NCI-H524 treated with DMSO at 0.1 percent for 48 hours (cell line): ENCODE measurements around the gene EWSR1.
A peak's percentile ranks its signal among the peaks of the same experiment; 100 is the strongest.

Experiments used
- DNase-seq: peaks from one replicate; lab custom pipeline; 2025; lab: John Stamatoyannopoulos, UW

EWSR1 gene

DNA sequence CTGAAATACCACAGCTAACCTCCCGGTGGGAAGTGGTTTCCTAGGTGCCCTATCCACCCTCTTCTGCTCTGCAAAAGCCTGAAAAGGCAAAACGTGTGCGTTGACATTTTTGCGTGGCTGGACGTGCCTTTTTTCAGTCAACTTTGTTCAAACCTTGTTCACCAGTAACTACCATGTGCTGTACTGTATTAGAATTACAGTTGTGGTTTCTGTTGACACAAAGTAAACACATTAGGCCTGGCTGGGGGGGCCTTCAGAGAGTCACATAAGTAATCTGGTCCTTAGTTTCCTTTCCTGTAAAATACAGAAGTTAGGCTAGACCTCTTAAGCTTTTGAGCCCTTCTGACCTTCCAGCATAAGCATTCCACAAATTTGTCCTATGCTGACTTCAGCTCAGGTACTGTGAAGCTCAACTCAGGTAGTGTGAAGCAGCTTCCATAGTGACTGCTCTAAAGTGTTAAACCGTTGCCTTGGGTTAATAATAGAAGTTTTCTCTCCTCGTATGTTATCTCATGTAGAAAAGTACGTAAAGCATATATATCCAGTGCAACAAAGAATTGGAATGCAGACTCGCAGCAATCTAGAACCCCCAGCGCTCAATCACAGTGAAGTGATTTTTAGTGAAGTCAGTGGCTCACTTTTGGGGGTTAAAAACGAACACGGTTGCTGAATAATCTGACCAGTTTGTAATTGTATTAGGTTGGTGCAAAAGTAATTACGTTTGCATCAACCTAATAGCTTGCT lies 1.8 kb downstream of the EWSR1 start:
- DNase-seq = no peak

- no peak for DNase-seq
These were observed 2.6 kb downstream of the EWSR1 start for GRCh38 chr22:29270475-29271271.

DNA sequence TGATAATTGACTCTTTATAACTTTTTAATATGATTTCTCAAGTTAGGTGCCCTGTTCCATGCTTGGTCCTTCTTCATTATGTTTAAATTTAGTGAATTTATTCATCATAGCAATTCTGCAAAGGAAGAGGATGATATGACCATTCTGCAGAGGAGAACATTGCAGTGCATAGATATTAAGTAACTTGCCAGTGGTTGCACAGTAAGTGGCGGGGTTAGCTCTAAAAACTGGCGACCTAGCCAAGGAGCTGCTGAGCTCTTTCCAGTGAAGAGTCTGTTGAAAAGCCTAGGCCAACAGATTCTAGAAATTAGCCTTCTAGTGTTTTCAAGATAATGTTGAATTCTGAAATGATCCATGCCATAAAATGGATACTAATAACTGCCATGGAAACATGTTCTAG lies 4.6 kb downstream of the EWSR1 start:
- no peak for DNase-seq

- DNase-seq = no peak
These were observed 7.1 kb downstream of the EWSR1 start for GRCh38 chr22:29275167-29275566.

GRCh38 chr22:29275819-29276565 lies 7.9 kb downstream of the EWSR1 start:
- DNase-seq = no peak

DNA sequence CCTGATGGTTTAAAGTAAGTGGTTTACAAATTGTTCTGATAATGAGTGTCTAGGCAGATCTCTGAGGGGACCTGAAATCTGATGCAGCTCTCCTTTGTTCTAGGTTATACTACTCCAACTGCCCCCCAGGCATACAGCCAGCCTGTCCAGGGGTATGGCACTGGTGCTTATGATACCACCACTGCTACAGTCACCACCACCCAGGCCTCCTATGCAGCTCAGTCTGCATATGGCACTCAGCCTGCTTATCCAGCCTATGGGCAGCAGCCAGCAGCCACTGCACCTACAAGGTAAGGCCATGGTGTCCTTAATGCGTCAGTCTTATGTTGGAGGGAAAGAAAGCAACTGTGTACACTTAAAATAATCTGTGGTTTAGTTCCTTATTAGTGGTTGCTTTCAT lies 9.9 kb downstream of the EWSR1 start:
- no peak for DNase-seq

DNA sequence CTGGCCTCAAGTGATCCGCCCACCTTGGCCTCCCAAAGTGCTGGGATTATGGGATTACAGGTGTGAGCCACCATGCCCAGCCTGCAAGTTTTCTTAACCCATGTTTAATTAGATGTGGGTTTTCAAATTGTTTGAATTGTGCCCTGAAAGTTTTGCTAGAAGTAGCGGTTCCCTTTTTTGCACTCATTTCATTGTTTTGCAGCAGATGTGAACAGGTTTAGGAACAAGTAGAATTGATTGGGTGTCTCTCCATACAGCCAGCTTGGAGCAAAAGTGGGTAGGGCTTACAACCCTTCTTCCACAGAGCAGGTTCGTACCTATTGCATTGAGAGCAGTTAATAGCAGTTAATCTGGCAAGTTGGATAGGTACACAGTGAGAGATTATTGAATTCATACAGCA lies 16.1 kb downstream of the EWSR1 start:
- no peak for DNase-seq

DNA sequence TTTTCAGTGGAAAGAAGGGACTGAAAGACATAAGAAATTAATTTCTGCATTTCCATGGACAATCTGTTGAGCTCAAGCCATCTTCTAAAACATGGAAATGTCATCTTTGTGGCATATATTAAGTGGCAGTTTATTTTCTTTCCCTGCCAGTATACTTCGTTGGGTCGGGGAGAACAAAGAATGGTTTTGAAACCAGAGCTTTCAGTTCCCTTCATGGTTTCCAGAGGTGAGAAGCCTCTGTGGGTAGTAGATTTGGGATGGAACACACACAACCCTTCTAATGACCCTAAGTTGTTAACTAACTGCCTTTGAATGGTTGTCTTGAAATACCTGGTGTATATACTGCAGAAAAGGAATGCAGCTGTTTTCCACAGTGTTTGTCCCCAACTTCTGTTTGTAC lies 20.8 kb downstream of the EWSR1 start:
- DNase-seq = no peak

GRCh38 chr22:29290061-29290460 lies 22.0 kb downstream of the EWSR1 start:
- no peak for DNase-seq

- DNase-seq = no peak
These were observed 23.1 kb downstream of the EWSR1 start for GRCh38 chr22:29291215-29291614.

- no peak for DNase-seq
These were observed 24.3 kb downstream of the EWSR1 start for GRCh38 chr22:29292379-29292778.

GRCh38 chr22:29298641-29299040 lies 30.6 kb downstream of the EWSR1 start:
- DNase-seq = no peak

DNA sequence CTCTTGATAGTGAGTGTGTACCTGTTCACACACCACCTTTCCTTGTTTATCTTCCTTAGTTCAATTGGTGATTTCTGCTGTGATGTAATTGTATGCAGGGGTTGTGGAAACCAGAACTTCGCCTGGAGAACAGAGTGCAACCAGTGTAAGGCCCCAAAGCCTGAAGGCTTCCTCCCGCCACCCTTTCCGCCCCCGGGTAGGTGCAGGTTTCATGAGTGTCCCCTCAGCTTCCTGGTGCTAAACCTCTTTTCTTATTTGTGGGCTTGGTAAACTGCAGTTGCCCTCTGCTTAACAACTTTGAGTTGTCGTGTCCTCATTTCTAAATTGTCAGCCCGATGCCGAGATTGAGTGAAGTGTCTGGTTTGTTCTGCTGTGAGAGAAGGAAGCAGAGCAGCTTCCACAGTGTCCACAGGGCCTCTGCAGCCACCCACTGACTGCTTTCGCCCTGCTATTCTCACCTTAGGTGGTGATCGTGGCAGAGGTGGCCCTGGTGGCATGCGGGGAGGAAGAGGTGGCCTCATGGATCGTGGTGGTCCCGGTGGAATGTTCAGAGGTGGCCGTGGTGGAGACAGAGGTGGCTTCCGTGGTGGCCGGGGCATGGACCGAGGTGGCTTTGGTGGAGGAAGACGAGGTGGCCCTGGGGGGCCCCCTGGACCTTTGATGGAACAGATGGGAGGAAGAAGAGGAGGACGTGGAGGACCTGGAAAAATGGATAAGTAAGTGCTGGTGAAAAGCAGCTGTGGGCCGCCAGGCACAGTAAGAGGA lies 31.2 kb downstream of the EWSR1 start:
- no peak for DNase-seq

DNA sequence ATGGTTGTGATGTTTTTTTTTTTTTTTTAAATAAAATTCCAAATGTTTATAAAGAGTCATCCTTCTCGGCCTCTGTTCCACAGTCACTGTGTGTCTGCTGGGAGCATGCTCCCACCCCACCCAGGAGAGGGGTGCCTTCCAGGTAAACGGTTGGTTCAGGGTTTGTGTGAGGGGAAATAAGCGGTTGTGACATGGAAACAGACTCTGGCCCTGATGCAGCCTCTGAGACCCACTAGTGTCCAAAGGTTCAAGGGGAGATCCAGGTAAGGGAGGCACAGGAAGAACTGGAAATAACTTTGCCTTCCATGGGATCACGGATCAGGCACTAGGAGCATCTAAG lies 32.4 kb downstream of the EWSR1 start:
- DNase-seq = no peak

DNA sequence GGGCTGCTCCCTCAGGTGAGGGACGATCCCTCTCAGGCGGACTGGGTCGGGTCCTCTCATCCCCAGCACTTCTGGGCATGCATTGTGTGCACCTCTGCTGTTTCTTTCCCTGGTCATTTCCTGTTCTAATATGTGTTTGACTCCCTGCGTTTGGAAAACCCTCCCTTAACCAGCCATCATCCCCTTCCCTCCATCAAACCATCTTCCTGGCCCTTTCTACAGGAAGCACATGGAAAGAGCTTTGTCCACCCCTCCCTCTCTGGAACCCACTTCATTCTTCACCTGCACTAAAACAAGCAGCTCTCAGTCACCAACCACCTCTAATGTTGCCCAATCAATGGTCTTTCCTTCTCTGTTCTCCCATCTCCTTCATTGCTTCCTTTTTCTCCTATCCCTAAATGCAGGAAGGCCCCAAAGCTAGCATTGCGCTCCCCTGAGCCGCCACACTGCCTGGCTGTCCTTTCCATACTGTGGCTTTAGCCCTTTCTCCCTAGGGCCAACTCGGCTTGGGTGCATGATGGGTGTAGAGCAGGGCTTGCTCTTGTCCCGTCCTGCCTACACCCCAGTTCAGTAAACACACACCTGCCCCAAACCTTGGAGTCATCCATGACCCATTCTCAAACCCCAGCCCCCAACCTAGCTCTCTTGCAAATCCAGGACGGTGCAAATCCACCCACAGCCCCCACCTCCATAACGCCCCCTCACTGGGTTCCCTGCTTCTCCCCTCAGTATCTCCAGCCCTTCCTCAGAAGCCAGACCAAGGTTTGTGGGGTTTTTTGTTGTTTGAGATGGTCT lies 32.9 kb downstream of the EWSR1 start:
- DNase-seq = no peak

DNA sequence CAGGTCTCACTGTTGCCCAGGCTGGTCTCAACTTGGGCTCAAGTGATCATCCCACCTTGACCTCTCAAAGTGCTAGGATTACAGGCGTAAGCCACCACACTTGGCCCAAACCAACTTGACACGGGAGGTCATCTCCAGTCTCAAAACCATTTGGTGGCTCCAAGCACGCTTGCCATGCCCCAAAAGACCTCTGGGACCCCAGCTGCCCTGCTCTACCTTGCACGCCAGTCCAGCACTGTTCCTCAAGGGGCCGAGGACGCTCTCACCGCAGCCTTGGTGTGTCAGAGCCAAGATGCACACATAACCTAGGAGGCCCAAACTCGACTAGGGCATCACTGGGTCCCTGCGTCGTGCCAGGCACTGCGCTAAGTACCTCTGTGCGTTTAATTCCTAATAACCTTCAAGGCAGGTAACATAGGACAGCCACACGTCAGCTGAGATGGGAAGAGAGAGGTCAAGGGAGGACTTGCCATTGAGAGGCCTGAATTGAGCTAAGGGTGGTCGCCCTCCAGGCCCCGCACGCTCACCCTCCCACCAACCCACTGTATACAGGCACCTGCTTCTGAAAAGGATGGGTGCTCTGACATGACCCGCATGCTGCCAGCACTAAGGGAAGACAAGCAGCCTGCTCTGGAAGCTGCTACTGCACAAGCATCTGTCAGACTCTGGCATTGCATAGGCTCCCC lies 33.8 kb downstream of the EWSR1 start:
- no peak for DNase-seq

- DNase-seq = no peak
These were observed 34.3 kb downstream of the EWSR1 start for GRCh38 chr22:29302402-29302680.

GRCh38 chr22:29302681-29303465 lies 34.8 kb downstream of the EWSR1 start:
- DNase-seq = peak; percentile 22

DNA sequence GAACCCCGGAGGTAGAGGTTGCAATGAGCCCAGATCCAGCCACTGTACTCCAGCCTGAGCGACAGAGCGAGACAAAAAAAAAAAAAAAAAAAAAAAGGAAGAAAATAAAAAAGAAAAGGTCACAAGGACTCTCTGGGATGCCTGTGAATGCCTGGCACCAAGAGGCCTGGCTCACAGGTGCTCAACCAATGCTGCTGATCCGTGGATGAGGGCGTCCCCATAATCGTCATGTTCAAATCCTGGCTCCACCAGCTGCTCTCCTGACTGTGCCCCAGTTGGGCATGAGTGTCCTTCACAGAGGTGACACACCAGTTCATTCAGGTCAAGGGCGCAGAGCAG lies 37.7 kb downstream of the EWSR1 start:
- no peak for DNase-seq

DNA sequence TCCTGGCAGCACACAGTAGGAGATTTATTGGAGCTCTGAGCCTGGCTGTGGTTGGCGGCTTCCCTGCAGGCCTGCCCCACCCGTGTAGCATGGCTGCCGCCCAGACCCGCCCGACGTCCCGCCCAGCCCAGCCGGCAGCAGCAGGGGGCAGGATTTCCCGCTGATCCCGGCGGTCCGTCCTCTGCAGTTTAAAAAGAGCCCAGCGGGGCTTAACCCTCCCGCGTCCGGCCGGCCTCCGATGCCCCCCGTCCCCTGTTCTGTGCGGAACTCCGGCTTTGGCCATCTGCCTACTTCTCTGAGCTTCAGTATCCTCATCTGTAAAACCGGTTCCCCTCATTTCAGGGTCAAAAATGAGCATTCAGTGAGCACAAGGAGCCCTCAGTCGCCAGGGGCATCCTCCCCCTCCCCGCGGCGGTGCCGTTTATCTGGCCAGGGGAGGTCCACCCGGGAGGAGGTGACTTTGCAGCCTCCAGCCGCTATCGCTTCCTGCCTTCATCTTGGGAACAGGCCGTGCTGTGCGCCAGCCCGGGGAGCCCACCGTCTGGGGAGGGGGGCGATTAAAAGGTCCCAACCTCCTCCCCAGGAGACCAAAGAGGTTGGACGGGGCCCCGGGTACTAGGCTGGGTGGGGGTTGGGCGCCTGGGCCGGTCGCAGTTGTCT lies 38.2 kb downstream of the EWSR1 start, which contains the start of gene GAS2L1:
GAS2L1 (plus strand) TSS at position 476 of the 660 bp plus-strand sequence. CDS start 1,456 bp downstream, outside the sequence.
- DNase-seq = peak; percentile 35
